ENCODE data around the gene CROCC2. TPM values are rescaled to one million over a fixed set of nuclear protein-coding genes. Genes with fewer than 3 reads are reported as not detected.

Gene CROCC2
- polyA plus RNA-seq, 1 experiment, result not detected

- no peak overlapping the region for H3K4me3 ChIP-seq (ENCODE audit: low read depth, low read length)
- no peak for TF ChIP-seq CTCF (IDR thresholded peaks at IDR 0.05; ENCODE audit: low read depth, low read length)
- CTCF ChIA-PET, result no interaction called here
- no peak for DNase-seq (ENCODE audit: low read depth, low spot score)
- POLR2A ChIA-PET, result no interaction called here
- no peak overlapping the region for H3K27ac ChIP-seq (ENCODE audit: low read depth, low read length)
- H3K9me3 ChIP-seq (ENCODE audit: control insufficient read depth, insufficient read depth, low read length), result no peaks in the 10 kb centered on the region
- peaks cover 10% of the 10 kb centered on the region for H3K27me3 ChIP-seq (ENCODE audit: control insufficient read depth, insufficient read depth, low read length)
These were observed 20.0 kb upstream of the CROCC2 start for GRCh38 chr2:240886023-240886565.

GRCh38 chr2:240886678-240887609 is 19.2 kb upstream of the CROCC2 start:
- H3K27ac ChIP-seq (ENCODE audit: low read depth, low read length), result no peak overlapping the region
- no peak for TF ChIP-seq CTCF (IDR thresholded peaks at IDR 0.05; ENCODE audit: low read depth, low read length)
- peaks cover 7% of the 10 kb centered on the region for H3K27me3 ChIP-seq (ENCODE audit: control insufficient read depth, insufficient read depth, low read length)
- POLR2A ChIA-PET, result no interaction called here
- CTCF ChIA-PET, result no interaction called here
- no peaks in the 10 kb centered on the region for H3K9me3 ChIP-seq (ENCODE audit: control insufficient read depth, insufficient read depth, low read length)
- no peak overlapping the region for H3K4me3 ChIP-seq (ENCODE audit: low read depth, low read length)
- no peak for DNase-seq (ENCODE audit: low read depth, low spot score)

- peaks cover 7% of the 10 kb centered on the region for H3K27me3 ChIP-seq (ENCODE audit: control insufficient read depth, insufficient read depth, low read length)
- H3K27ac ChIP-seq (ENCODE audit: low read depth, low read length), result no peak overlapping the region
- no peaks in the 10 kb centered on the region for H3K9me3 ChIP-seq (ENCODE audit: control insufficient read depth, insufficient read depth, low read length)
- POLR2A ChIA-PET, result no interaction called here
- no peak for TF ChIP-seq CTCF (IDR thresholded peaks at IDR 0.05; ENCODE audit: low read depth, low read length)
- DNase-seq (ENCODE audit: low read depth, low spot score), result no peak
- no peak overlapping the region for H3K4me3 ChIP-seq (ENCODE audit: low read depth, low read length)
- CTCF ChIA-PET, result no interaction called here
These were observed 18.5 kb upstream of the CROCC2 start for GRCh38 chr2:240887631-240888030.

- POLR2A ChIA-PET, result no interaction called here
- no peak for TF ChIP-seq CTCF (IDR thresholded peaks at IDR 0.05; ENCODE audit: low read depth, low read length)
- no peak for DNase-seq (ENCODE audit: low read depth, low spot score)
- no peak overlapping the region for H3K4me3 ChIP-seq (ENCODE audit: low read depth, low read length)
- peaks cover 6% of the 10 kb centered on the region for H3K27me3 ChIP-seq (ENCODE audit: control insufficient read depth, insufficient read depth, low read length)
- H3K27ac ChIP-seq (ENCODE audit: low read depth, low read length), result no peak overlapping the region
- CTCF ChIA-PET, result no interaction called here
- H3K9me3 ChIP-seq (ENCODE audit: control insufficient read depth, insufficient read depth, low read length), result no peaks in the 10 kb centered on the region; the same call in 1 of the 2 replicates
These were observed 17.8 kb upstream of the CROCC2 start for GRCh38 chr2:240888130-240888889.

All from AG04450 (cell line).